ENCODE measurements around the gene GPRIN1. TPM values are rescaled to one million over a fixed set of nuclear protein-coding genes. Genes with fewer than 3 reads are reported as not detected.
"Not testable (repeated sequence)": the region's sequence is repeated elsewhere in the genome, so short reads cannot be mapped to it uniquely, and the experiment has no call there.

The GPRIN1 gene
- total RNA-seq, 1 experiment from 2014 or later, result 6.9 TPM

DNA sequence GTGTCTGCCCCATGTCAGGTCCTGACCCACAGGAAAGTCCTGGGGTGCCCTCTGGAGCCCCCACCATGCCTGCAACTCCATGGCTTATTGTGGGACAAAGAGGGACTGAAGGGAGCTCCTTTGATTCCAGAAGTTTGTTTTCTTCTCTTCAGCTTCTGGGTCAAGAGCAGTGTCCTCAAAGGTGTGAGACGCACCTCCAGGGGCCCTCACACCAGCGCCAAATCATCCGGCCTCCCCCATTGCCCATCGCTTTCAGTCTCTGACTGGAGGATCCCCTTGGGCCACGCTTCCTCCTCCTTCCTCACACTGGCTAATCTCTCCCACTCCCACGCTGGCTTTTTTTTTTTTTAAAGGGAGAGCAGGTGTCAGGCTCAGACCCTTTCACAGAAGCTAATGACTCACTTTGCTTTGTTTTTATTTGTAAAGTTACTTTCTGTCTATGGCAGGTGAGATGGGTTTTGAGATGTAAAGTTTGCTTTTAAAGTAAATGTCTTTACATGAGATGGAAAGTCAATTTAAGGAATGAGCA lies 44.1 kb downstream of the GPRIN1 start:
- no peaks in the 10 kb centered on the region for H3K36me3 ChIP-seq
- no peak for DNase-seq
- peaks cover 5% of the 10 kb centered on the region for H3K4me1 ChIP-seq
- peaks cover 5% of the 10 kb centered on the region; the same call in 1 of the 2 replicates for H3K27me3 ChIP-seq
- no peak overlapping the region for H3K4me3 ChIP-seq
- no peaks in the 10 kb centered on the region for H3K9me3 ChIP-seq (replicated peaks)
- H3K27ac ChIP-seq, result no peak overlapping the region

DNA sequence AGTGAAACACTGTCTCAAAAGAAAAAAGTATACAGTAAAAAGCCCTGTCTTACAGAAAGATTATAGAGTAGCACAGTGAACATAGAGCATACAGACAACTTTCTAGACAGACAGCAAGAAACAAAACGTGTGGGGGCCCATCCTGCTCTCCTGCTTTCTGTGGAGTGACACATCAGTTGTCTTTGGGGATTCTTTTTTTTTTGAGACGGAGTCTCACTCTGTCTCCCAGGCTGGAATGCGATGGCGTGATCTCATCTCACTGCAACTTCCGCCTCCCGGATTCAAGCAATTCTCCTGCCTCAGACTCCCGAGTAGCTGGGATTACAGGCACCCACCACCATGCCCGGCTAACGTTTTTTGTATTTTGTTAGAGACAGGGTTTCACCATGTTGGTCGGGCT lies 46.0 kb downstream of the GPRIN1 start:
- no peak overlapping the region for H3K27ac ChIP-seq
- H3K36me3 ChIP-seq, result no peaks in the 10 kb centered on the region
- peaks cover 5% of the 10 kb centered on the region; the same call in 1 of the 2 replicates for H3K27me3 ChIP-seq
- no peaks in the 10 kb centered on the region for H3K9me3 ChIP-seq (replicated peaks)
- DNase-seq, result no peak
- no peak overlapping the region for H3K4me3 ChIP-seq
- H3K4me1 ChIP-seq, result peaks cover 5% of the 10 kb centered on the region

DNA sequence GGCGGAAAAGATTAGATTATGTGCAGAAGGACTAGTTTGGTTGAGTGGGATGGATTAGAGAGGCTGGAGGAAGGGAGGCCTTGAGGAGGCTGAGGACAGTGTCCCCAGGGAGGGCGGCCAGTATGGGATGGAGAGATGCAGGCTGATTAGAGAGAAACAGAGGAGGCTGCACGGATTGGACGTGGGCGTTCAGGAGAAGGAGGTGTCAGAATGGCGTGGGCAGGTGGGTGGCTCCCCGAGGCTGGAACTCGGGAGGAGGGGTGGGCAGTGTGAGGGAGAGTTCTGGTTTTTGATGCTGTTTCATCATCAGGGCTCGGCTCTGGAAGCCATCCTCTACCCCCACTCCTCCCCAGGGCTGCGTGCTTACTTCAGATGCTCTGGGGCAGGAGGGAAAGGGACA lies 47.8 kb downstream of the GPRIN1 start:
- Histone ChIP-seq H3K27me3 (peaks cover 5% of the 10 kb centered on the region; the same call in 1 of the 2 replicates), H3K27ac (no peak overlapping the region), H3K36me3 (no peaks in the 10 kb centered on the region), H3K4me3 (no peak overlapping the region), H3K9me3 (replicated peaks) (no peaks in the 10 kb centered on the region), H3K4me1 (peaks cover 5% of the 10 kb centered on the region)
- DNase-seq, result no peak

DNA sequence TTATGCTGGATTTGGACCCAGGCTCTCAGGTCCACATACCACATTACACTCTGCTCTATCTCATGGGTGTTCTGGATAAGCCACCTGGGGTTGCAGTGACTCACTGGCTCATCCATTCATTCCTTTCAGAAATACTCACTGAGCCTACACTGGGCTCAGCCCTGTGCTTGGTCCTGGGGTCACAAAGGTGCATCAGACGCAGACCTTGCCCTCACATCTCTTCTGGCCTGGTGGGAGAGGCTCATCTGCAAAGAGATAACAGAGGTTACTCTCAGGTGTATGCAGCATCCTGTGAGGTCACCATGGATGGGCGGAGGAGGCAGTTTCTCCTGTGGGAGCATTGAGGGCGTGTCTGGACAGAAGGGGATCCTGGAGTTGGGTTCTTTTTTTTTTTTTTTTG lies 48.7 kb downstream of the GPRIN1 start:
- peaks cover 5% of the 10 kb centered on the region for H3K4me1 ChIP-seq
- H3K36me3 ChIP-seq, result no peaks in the 10 kb centered on the region
- H3K4me3 ChIP-seq, result no peak overlapping the region
- no peak for DNase-seq
- H3K27ac ChIP-seq, result no peak overlapping the region
- no peaks in the 10 kb centered on the region for H3K9me3 ChIP-seq (replicated peaks)
- peaks cover 5% of the 10 kb centered on the region; the same call in 1 of the 2 replicates for H3K27me3 ChIP-seq

GRCh38 chr5:176560364-176560763 lies 49.6 kb downstream of the GPRIN1 start:
- Histone ChIP-seq H3K27me3 (peaks cover 5% of the 10 kb centered on the region; the same call in 1 of the 2 replicates), H3K4me1 (peaks cover 5% of the 10 kb centered on the region), H3K36me3 (no peaks in the 10 kb centered on the region), H3K27ac (no peak overlapping the region), H3K4me3 (no peak overlapping the region), H3K9me3 (replicated peaks) (no peaks in the 10 kb centered on the region)
- no peak for DNase-seq

- no peak overlapping the region for H3K27ac ChIP-seq
- H3K4me3 ChIP-seq, result no peak overlapping the region
- H3K4me1 ChIP-seq, result peaks cover 5% of the 10 kb centered on the region
- no peaks in the 10 kb centered on the region for H3K9me3 ChIP-seq (replicated peaks)
- DNase-seq, result no peak
- H3K36me3 ChIP-seq, result no peaks in the 10 kb centered on the region
- peaks cover 5% of the 10 kb centered on the region; the same call in 1 of the 2 replicates for H3K27me3 ChIP-seq
Observed at GRCh38 chr5:176559683-176560082, 50.3 kb downstream of the GPRIN1 start.

GRCh38 chr5:176557846-176558245 lies 52.1 kb downstream of the GPRIN1 start:
- DNase-seq, result no peak
- no peak overlapping the region for H3K27ac ChIP-seq

GRCh38 chr5:176553260-176554085 lies 56.5 kb downstream of the GPRIN1 start:
- peaks cover 5% of the 10 kb centered on the region; the same call in 1 of the 2 replicates for H3K4me1 ChIP-seq
- no peaks in the 10 kb centered on the region for H3K36me3 ChIP-seq

More at GRCh38 chr5:176557846-176558245, 52.1 kb downstream of the GPRIN1 start:
- peaks cover 11% of the 10 kb centered on the region; the same call in 1 of the 2 replicates for H3K27me3 ChIP-seq
- peaks cover 5% of the 10 kb centered on the region; the same call in 1 of the 2 replicates for H3K4me1 ChIP-seq
- H3K36me3 ChIP-seq, result no peaks in the 10 kb centered on the region
- no peak overlapping the region for H3K4me3 ChIP-seq
- no peaks in the 10 kb centered on the region for H3K9me3 ChIP-seq (replicated peaks)

DNA sequence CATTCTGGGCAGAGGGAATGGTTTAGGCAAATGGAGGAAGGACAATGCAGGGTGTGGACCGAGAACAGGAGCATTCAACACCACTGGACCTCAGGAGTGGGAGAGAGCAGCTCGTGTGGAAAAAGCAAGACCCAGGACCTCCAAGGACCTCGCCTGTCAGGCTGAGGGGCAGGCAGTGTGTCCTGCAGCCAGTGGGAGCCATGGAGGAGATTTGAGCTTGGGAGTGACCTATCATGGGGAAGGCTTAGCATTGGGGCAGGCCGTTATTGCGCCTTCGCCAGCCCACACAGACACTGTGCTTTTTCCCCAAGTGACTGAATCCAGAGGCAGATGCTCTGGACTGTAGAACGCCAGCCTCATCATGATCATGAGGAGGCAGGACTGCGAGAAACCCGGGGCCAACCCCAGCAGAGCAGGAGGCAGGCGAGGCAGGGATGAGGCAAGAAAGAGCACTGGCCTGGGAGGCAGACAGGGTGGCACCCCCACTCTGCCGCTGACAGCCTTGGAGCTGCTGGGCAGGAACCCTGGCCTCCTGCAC lies 57.6 kb downstream of the GPRIN1 start:
- Histone ChIP-seq H3K4me3 (no peak overlapping the region), H3K4me1 (peaks cover 5% of the 10 kb centered on the region; the same call in 1 of the 2 replicates), H3K27ac (no peak overlapping the region), H3K9me3 (replicated peaks) (no peaks in the 10 kb centered on the region), H3K27me3 (peaks cover 10% of the 10 kb centered on the region; the same call in 1 of the 2 replicates), H3K36me3 (no peaks in the 10 kb centered on the region)
- DNase-seq, result no peak

More at GRCh38 chr5:176553260-176554085, 56.5 kb downstream of the GPRIN1 start:
- Histone ChIP-seq H3K4me3 (no peak overlapping the region), H3K27me3 (peaks cover 10% of the 10 kb centered on the region; the same call in 1 of the 2 replicates), H3K9me3 (replicated peaks) (no peaks in the 10 kb centered on the region), H3K27ac (no peak overlapping the region)
- no peak for DNase-seq

GRCh38 chr5:176550937-176551336 lies 59.0 kb downstream of the GPRIN1 start:
- H3K27me3 ChIP-seq; H3K36me3 ChIP-seq; H3K9me3 ChIP-seq (replicated peaks); H3K4me1 ChIP-seq; H3K4me3 ChIP-seq; H3K27ac ChIP-seq; DNase-seq: not testable (repeated sequence)

DNA sequence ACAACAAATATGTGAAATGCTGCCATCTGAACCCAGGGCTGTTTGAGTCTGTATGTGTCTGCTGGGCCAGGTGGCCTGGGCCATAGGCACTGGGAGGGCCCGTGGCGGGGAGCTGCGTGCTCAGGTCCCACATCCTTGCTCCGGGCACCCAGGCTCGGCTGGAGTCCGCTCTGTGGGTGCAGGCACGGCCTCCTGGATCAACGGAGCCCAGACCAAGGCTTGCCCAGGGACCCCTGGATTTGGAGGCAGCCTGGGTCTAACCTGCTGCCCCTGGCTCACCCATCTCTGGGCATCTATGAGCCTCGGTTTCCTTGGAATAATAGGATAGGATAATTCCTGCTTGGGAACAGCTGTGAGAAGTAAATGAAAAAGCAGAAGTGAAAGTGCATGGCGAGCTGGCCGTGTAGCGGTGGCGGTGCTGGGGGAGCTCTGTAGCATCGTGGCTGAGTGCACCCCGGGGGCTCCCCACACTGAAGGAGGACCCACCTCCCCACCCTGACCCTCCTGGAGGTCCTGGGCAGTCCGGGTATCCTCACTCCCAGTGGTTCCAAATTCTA lies 59.6 kb downstream of the GPRIN1 start:
- no peaks in the 10 kb centered on the region for H3K9me3 ChIP-seq (replicated peaks)
- no peak for DNase-seq
- peaks cover 5% of the 10 kb centered on the region; the same call in 1 of the 2 replicates for H3K4me1 ChIP-seq
- no peaks in the 10 kb centered on the region for H3K36me3 ChIP-seq
- H3K4me3 ChIP-seq, result no peak overlapping the region
- H3K27me3 ChIP-seq, result peaks cover 10% of the 10 kb centered on the region; the same call in 1 of the 2 replicates
- no peak overlapping the region for H3K27ac ChIP-seq

GRCh38 chr5:176549871-176550270 lies 60.1 kb downstream of the GPRIN1 start:
- DNase-seq, result no peak
- Histone ChIP-seq H3K36me3 (no peaks in the 10 kb centered on the region), H3K9me3 (replicated peaks) (no peaks in the 10 kb centered on the region), H3K27me3 (peaks cover 10% of the 10 kb centered on the region; the same call in 1 of the 2 replicates), H3K4me1 (peaks cover 5% of the 10 kb centered on the region; the same call in 1 of the 2 replicates), H3K4me3 (no peak overlapping the region), H3K27ac (no peak overlapping the region)

DNA sequence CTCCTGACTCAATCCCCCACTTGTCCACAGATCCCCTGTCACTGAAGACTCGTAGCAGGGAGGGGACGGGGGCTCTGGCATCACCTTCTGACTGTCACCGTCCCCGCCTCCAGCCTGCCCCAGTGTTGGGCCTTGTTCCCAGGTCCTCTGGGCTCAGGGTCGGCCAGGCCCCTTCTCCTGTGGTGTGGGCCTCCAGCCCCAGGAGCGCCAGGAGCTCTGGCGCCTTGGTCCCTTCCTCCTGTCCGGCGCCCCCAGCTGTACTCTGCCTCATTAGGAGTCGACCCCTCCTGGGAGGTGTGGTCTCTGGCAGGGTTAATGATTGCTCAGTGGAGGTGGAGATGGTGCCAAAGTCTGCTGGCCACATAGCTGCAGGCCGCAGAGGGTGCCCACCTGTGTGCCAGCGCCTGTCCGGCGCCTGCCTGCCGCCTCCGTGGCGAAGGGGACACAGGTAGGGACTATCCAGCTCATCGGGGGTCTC lies 61.0 kb downstream of the GPRIN1 start, which contains the start of gene CDHR2:
TSS of gene CDHR2 (plus strand) at position 376 of the 478 bp plus-strand sequence. CDS start 16,011 bp downstream, outside the sequence.
- Histone ChIP-seq H3K27ac (no peak within 1 kb of the TSS), H3K36me3 (no peaks in the 10 kb centered on the region), H3K27me3 (peaks cover 4% of the 10 kb centered on the region; the same call in 1 of the 2 replicates), H3K9me3 (replicated peaks) (no peaks in the 10 kb centered on the region), H3K4me3 (no peak within 1 kb of the TSS), H3K4me1 (peaks cover 6% of the 10 kb centered on the region; the same call in 1 of the 2 replicates)
- no peak for DNase-seq

DNA sequence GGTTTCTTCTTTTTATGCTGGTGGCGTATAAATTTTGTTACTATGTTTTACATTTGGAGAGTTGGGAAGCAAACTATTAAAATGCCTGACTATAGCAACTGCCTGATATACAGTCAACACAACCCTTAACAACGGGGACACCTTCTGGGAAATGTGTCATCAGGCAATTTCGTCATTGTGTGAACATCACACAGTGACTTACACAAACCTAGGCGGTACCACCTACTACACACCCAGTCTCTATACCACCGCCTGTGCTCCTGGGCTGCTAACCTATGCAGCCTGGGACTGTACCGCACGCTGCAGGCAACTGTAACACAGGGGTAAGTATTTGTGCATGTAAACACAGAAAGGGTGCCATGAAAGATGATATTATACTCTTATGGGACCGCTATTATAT lies 62.2 kb downstream of the GPRIN1 start:
- Histone ChIP-seq H3K27ac (no peak overlapping the region), H3K36me3 (no peaks in the 10 kb centered on the region), H3K4me1 (0 out of 2 replicates have a peak, but pooled peaks cover 3% of the 10 kb centered on the region), H3K4me3 (no peak overlapping the region), H3K27me3 (0 out of 2 replicates have a peak, but pooled peaks cover 4% of the 10 kb centered on the region), H3K9me3 (replicated peaks) (no peaks in the 10 kb centered on the region)
- no peak for DNase-seq
